ENCODE data around the gene EFNA5.
A peak's percentile ranks its signal among the peaks of the same experiment; 100 is the strongest.

EFNA5 gene

DNA sequence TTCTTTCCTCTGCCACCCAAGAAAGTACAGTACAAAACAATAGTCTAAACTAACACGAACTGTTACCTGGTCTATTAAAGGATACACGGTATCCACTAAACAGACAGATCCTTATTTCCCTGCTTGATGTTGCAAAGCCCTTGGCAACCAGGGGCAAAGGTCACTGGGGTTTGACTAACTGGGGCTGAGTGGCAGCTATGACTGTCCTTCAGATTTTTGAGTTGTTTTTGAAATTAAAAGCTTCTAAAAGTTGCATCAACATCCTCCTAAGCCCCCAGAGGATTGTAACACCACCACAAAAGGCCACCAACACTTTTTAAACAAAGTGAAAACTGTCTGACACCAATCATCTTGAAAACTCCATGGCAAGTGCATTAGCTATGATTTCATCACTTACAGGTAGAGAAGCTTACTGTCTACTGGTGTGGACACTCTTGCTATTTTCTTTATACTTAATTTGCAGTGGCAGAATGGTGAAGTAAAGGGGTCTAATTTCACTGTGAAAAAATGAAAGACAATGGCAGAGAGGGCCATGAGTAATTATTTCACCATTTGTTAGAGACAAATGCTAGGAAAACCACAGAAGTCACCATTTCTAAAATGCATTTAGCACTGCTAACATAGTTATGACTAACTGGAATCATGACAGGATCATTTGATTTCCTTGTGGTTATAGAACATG, 292.4 kb downstream of the EFNA5 start:
- Histone ChIP-seq H3K4me1 (ENCODE audit: control insufficient read depth, insufficient read depth, low read length) (peaks cover 22% of the 10 kb centered on the region), H3K9ac (ENCODE audit: low read depth, low read length) (no peak overlapping the region), H3K27ac (ENCODE audit: low read depth, low read length) (no peak overlapping the region), H3K9me3 (ENCODE audit: control insufficient read depth, insufficient read depth, low read length) (no peaks in the 10 kb centered on the region), H3K36me3 (ENCODE audit: control insufficient read depth, insufficient read depth, low read length) (no peaks in the 10 kb centered on the region), H3K27me3 (ENCODE audit: control insufficient read depth, insufficient read depth, low read length) (no peaks in the 10 kb centered on the region), H3K4me3 (ENCODE audit: low read depth, low read length) (no peak overlapping the region)

DNA sequence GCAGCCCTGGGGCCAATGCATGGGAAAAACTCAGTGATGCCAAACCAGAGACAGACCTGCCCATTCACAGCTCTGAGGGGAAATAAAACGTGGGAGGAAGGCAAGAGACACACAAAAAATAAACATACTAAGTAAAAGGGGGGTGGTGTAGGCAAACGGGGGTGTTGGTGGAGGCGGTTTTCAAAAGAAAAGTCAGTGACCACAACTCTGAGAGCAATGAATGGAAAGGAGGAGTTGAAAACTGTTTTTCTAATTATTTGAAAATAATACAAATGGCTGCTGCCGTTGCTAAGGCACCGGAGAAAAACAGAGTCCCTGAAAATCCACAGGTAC, 293.5 kb downstream of the EFNA5 start:
- no peak overlapping the region for H3K9ac ChIP-seq (ENCODE audit: low read depth, low read length)
- no peak overlapping the region for H3K27ac ChIP-seq (ENCODE audit: low read depth, low read length)
- H3K36me3 ChIP-seq (ENCODE audit: control insufficient read depth, insufficient read depth, low read length): no peaks in the 10 kb centered on the region
- H3K4me3 ChIP-seq (ENCODE audit: low read depth, low read length): no peak overlapping the region
- H3K27me3 ChIP-seq (ENCODE audit: control insufficient read depth, insufficient read depth, low read length): no peaks in the 10 kb centered on the region
- H3K4me1 ChIP-seq (ENCODE audit: control insufficient read depth, insufficient read depth, low read length): peaks cover 29% of the 10 kb centered on the region
- no peaks in the 10 kb centered on the region for H3K9me3 ChIP-seq (ENCODE audit: control insufficient read depth, insufficient read depth, low read length)

DNA sequence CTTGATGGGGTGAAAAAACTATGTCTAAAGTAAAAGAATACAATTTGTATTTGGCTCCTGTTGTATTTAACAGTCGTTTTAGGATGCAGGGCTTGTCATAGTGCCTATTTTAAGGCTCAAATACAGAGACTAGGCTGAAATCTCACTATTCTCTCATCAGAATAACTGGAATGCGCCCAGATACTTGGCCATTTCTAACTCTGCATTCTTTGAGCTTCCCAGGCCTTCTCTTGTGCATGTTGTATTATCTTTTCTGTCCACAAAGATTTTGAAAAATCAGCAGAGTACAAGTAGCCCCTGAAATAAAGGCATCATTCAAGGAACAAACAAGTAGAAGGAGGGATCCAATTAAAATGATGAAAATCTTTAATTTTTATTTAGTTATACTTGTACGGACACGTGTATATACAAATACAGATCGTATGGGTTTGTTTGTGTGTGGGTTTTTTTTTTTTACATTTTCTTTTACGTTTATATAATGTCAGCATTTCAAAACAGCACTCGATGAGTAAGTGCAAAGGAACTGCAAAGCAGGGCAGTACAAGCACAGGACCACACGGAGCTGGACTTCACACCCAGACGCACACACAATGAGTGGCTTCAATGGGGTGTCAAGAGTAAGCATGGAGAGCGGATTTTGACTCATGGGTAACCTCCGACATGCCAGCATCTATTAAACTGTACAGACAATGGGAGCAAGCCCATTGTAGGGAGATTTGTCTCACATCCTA, 294.0 kb downstream of the EFNA5 start:
- Histone ChIP-seq H3K9me3 (ENCODE audit: control insufficient read depth, insufficient read depth, low read length) (no peaks in the 10 kb centered on the region), H3K9ac (ENCODE audit: low read depth, low read length) (no peak overlapping the region), H3K4me3 (ENCODE audit: low read depth, low read length) (no peak overlapping the region), H3K36me3 (ENCODE audit: control insufficient read depth, insufficient read depth, low read length) (no peaks in the 10 kb centered on the region), H3K4me1 (ENCODE audit: control insufficient read depth, insufficient read depth, low read length) (peaks cover 29% of the 10 kb centered on the region), H3K27me3 (ENCODE audit: control insufficient read depth, insufficient read depth, low read length) (no peaks in the 10 kb centered on the region), H3K27ac (ENCODE audit: low read depth, low read length) (no peak overlapping the region)

GRCh38 chr5:107373549-107374263, 297.0 kb downstream of the EFNA5 start:
- no peaks in the 10 kb centered on the region for H3K9me3 ChIP-seq (ENCODE audit: control insufficient read depth, insufficient read depth, low read length)
- H3K9ac ChIP-seq (ENCODE audit: low read depth, low read length): no peak overlapping the region
- H3K4me3 ChIP-seq (ENCODE audit: low read depth, low read length): no peak overlapping the region
- H3K27me3 ChIP-seq (ENCODE audit: control insufficient read depth, insufficient read depth, low read length): no peaks in the 10 kb centered on the region
- H3K4me1 ChIP-seq (ENCODE audit: control insufficient read depth, insufficient read depth, low read length): peaks cover 14% of the 10 kb centered on the region
- H3K27ac ChIP-seq (ENCODE audit: low read depth, low read length): no peak overlapping the region
- no peaks in the 10 kb centered on the region for H3K36me3 ChIP-seq (ENCODE audit: control insufficient read depth, insufficient read depth, low read length)

GRCh38 chr5:107372723-107373450, 297.9 kb downstream of the EFNA5 start:
- Histone ChIP-seq H3K36me3 (ENCODE audit: control insufficient read depth, insufficient read depth, low read length) (no peaks in the 10 kb centered on the region), H3K9me3 (ENCODE audit: control insufficient read depth, insufficient read depth, low read length) (no peaks in the 10 kb centered on the region), H3K4me3 (ENCODE audit: low read depth, low read length) (no peak overlapping the region), H3K9ac (ENCODE audit: low read depth, low read length) (no peak overlapping the region), H3K4me1 (ENCODE audit: control insufficient read depth, insufficient read depth, low read length) (peaks cover 22% of the 10 kb centered on the region), H3K27ac (ENCODE audit: low read depth, low read length) (no peak overlapping the region), H3K27me3 (ENCODE audit: control insufficient read depth, insufficient read depth, low read length) (no peaks in the 10 kb centered on the region)

GRCh38 chr5:107370396-107370968, 300.3 kb downstream of the EFNA5 start:
- H3K4me1 ChIP-seq (ENCODE audit: control insufficient read depth, insufficient read depth, low read length): peaks cover 36% of the 10 kb centered on the region
- no peaks in the 10 kb centered on the region for H3K36me3 ChIP-seq (ENCODE audit: control insufficient read depth, insufficient read depth, low read length)
- H3K27ac ChIP-seq (ENCODE audit: low read depth, low read length): no peak overlapping the region
- H3K4me3 ChIP-seq (ENCODE audit: low read depth, low read length): no peak overlapping the region
- no peaks in the 10 kb centered on the region for H3K27me3 ChIP-seq (ENCODE audit: control insufficient read depth, insufficient read depth, low read length)
- H3K9ac ChIP-seq (ENCODE audit: low read depth, low read length): no peak overlapping the region
- no peaks in the 10 kb centered on the region for H3K9me3 ChIP-seq (ENCODE audit: control insufficient read depth, insufficient read depth, low read length)

DNA sequence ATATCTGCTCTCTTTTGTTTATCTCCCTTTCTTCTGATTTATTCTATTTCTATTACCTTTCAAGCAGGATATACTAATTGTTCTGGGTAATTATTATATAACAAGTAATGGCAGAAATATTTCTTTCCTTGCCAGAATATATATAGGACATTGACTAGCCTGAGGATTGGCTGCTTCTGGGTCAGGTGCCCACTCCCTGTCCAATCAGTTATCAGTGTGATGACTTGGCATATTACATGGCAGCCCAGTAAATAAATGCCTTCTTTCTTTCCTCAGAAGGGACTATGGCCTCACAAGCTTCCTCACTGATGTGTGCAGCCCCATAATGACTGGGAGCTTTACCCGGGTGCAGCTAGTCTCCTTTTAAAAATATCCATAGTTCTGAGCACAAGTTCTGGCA, 301.1 kb downstream of the EFNA5 start:
- no peak overlapping the region for H3K27ac ChIP-seq (ENCODE audit: low read depth, low read length)
- peaks cover 36% of the 10 kb centered on the region for H3K4me1 ChIP-seq (ENCODE audit: control insufficient read depth, insufficient read depth, low read length)
- H3K4me3 ChIP-seq (ENCODE audit: low read depth, low read length): no peak overlapping the region
- no peak overlapping the region for H3K9ac ChIP-seq (ENCODE audit: low read depth, low read length)
- H3K27me3 ChIP-seq (ENCODE audit: control insufficient read depth, insufficient read depth, low read length): no peaks in the 10 kb centered on the region
- no peaks in the 10 kb centered on the region for H3K36me3 ChIP-seq (ENCODE audit: control insufficient read depth, insufficient read depth, low read length)
- no peaks in the 10 kb centered on the region for H3K9me3 ChIP-seq (ENCODE audit: control insufficient read depth, insufficient read depth, low read length)

- Histone ChIP-seq H3K9ac (ENCODE audit: low read depth, low read length) (no peak overlapping the region), H3K36me3 (ENCODE audit: control insufficient read depth, insufficient read depth, low read length) (no peaks in the 10 kb centered on the region), H3K4me3 (ENCODE audit: low read depth, low read length) (no peak overlapping the region), H3K4me1 (ENCODE audit: control insufficient read depth, insufficient read depth, low read length) (peaks cover 33% of the 10 kb centered on the region), H3K27me3 (ENCODE audit: control insufficient read depth, insufficient read depth, low read length) (no peaks in the 10 kb centered on the region), H3K27ac (ENCODE audit: low read depth, low read length) (no peak overlapping the region), H3K9me3 (ENCODE audit: control insufficient read depth, insufficient read depth, low read length) (no peaks in the 10 kb centered on the region)
These were observed 302.1 kb downstream of the EFNA5 start for GRCh38 chr5:107368615-107369014.

DNA sequence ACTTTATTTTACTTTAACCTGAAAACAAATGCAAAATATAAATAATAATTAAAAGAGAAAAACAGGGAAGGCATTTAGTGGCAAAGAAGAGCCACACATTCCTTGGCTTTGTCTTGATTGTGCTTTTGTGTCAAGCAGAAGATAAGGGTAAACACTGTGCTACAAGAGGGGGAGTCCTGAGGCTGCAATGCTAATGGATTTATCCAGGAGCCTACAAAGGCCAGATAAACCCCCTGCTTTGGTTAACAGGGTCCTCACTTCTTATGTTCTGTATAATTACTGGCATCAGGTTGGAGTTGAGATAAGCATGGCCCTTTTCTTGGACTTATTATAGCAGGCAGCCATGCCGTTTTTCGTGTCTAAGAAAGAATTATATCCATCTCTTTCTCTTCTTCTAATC, 302.8 kb downstream of the EFNA5 start:
- no peak overlapping the region for H3K9ac ChIP-seq (ENCODE audit: low read depth, low read length)
- H3K27ac ChIP-seq (ENCODE audit: low read depth, low read length): peak overlapping the region; percentile 56
- no peaks in the 10 kb centered on the region for H3K27me3 ChIP-seq (ENCODE audit: control insufficient read depth, insufficient read depth, low read length)

GRCh38 chr5:107367480-107367879, 303.3 kb downstream of the EFNA5 start:
- Histone ChIP-seq H3K36me3 (ENCODE audit: control insufficient read depth, insufficient read depth, low read length) (no peaks in the 10 kb centered on the region), H3K4me1 (ENCODE audit: control insufficient read depth, insufficient read depth, low read length) (peaks cover 23% of the 10 kb centered on the region), H3K27ac (ENCODE audit: low read depth, low read length) (peak overlapping the region; percentile 56), H3K9me3 (ENCODE audit: control insufficient read depth, insufficient read depth, low read length) (no peaks in the 10 kb centered on the region), H3K4me3 (ENCODE audit: low read depth, low read length) (no peak overlapping the region), H3K9ac (ENCODE audit: low read depth, low read length) (no peak overlapping the region), H3K27me3 (ENCODE audit: control insufficient read depth, insufficient read depth, low read length) (no peaks in the 10 kb centered on the region)

More for the DNA sequence above, 302.8 kb downstream of the EFNA5 start:
- H3K4me3 ChIP-seq (ENCODE audit: low read depth, low read length): no peak overlapping the region
- H3K36me3 ChIP-seq (ENCODE audit: control insufficient read depth, insufficient read depth, low read length): no peaks in the 10 kb centered on the region
- peaks cover 27% of the 10 kb centered on the region for H3K4me1 ChIP-seq (ENCODE audit: control insufficient read depth, insufficient read depth, low read length)
- no peaks in the 10 kb centered on the region for H3K9me3 ChIP-seq (ENCODE audit: control insufficient read depth, insufficient read depth, low read length)
